Thyroid gland (tissue), 4 donors: Measurements from ENCODE around the gene ATF3.

Source experiments
- POLR2A ChIP-seq, 2 donors: fragments of 450-650 bp; IDR thresholded peaks; one replicate each; pipeline ENCODE4 v1.6.1; 2017; ENCODE audit warnings: antibody characterized with exemption in 2 of 2, mild to moderate bottlenecking in 2 of 2, moderate library complexity in 1 of 2
- TF ChIP-seq, protein P1 (sequence below), 6 experiments: fragments of 200-600 bp in 3 of 6; fragments of 450-650 bp in 3 of 6; sonication (generic) in 3 of 6; IDR thresholded peaks; one replicate each; pipeline ENCODE4 v1.5.1; 2016 to 2019; ENCODE audit warnings: antibody characterized with exemption in 6 of 6, mild to moderate bottlenecking in 2 of 6, inconsistent platforms in 1 of 6, moderate library complexity in 1 of 6

GRCh38 chr1:212628813-212629415 is 20.4 kb downstream of the ATF3 start:
- TF ChIP-seq POLR2A (IDR thresholded peaks at IDR 0.05) = no peak
- TF ChIP-seq, protein P1, sequence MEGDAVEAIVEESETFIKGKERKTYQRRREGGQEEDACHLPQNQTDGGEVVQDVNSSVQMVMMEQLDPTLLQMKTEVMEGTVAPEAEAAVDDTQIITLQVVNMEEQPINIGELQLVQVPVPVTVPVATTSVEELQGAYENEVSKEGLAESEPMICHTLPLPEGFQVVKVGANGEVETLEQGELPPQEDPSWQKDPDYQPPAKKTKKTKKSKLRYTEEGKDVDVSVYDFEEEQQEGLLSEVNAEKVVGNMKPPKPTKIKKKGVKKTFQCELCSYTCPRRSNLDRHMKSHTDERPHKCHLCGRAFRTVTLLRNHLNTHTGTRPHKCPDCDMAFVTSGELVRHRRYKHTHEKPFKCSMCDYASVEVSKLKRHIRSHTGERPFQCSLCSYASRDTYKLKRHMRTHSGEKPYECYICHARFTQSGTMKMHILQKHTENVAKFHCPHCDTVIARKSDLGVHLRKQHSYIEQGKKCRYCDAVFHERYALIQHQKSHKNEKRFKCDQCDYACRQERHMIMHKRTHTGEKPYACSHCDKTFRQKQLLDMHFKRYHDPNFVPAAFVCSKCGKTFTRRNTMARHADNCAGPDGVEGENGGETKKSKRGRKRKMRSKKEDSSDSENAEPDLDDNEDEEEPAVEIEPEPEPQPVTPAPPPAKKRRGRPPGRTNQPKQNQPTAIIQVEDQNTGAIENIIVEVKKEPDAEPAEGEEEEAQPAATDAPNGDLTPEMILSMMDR (IDR thresholded peaks at IDR 0.05) = no peak
